Osteoblast (primary cell): ENCODE data around the gene NR1H4. TPM values are rescaled to one million over a fixed set of nuclear protein-coding genes. Genes with fewer than 3 reads are reported as not detected.

ENCODE experiments used
- DNase-seq: peaks from one replicate; pipeline ENCODE4 v3.0.0; 2011; ENCODE audit warnings: low spot score, mixed read lengths; ENCODE audit not compliant: insufficient read length; ENCODE audit errors: missing footprints
- H2AFZ ChIP-seq: 2 replicates; pipeline ENCODE4 v1.6.0; 2011; ENCODE audit warnings: mild to moderate bottlenecking, low read length
- H3K27ac ChIP-seq: 2 replicates; pipeline ENCODE4 v1.5.1; 2011; ENCODE audit warnings: mild to moderate bottlenecking, low read depth, low read length, moderate library complexity
- H3K27me3 ChIP-seq: 2 replicates; pipeline ENCODE4 v1.6.0; 2012; ENCODE audit warnings: mild to moderate bottlenecking, control low read depth, inconsistent platforms, low read length, moderate library complexity; ENCODE audit not compliant: insufficient read depth
- H3K36me3 ChIP-seq: 2 replicates; pipeline ENCODE4 v1.5.1; 2011; ENCODE audit warnings: mild to moderate bottlenecking, low read length, control low read depth, moderate library complexity; ENCODE audit not compliant: insufficient read depth
- H3K4me1 ChIP-seq: 2 replicates; pipeline ENCODE4 v1.5.1; 2011; ENCODE audit warnings: mild to moderate bottlenecking, low read length, control low read depth, moderate library complexity; ENCODE audit not compliant: insufficient read depth
- H3K4me2 ChIP-seq: 2 replicates; pipeline ENCODE4 v1.6.0; 2011; ENCODE audit warnings: mild to moderate bottlenecking, low read length; ENCODE audit not compliant: insufficient read depth
- H3K4me3 ChIP-seq: fragments of 200-600 bp; sonication (generic); 3 replicates; pipeline ENCODE4 v1.5.1; 2012; ENCODE audit warnings: mild to moderate bottlenecking, low read length, inconsistent platforms; ENCODE audit not compliant: insufficient read depth
- H3K79me2 ChIP-seq: 2 replicates; pipeline ENCODE4 v1.6.0; 2012; ENCODE audit warnings: mild to moderate bottlenecking, low read length, control low read depth, inconsistent platforms; ENCODE audit not compliant: insufficient read depth
- H3K9me3 ChIP-seq: 2 replicates; pipeline ENCODE4 v1.5.1; 2011; ENCODE audit warnings: low read depth, low read length, control low read depth
- H4K20me1 ChIP-seq: 2 replicates; pipeline ENCODE4 v1.6.0; 2012; ENCODE audit warnings: mild to moderate bottlenecking, low read length, control low read depth; ENCODE audit not compliant: insufficient read depth
- CTCF ChIP-seq: IDR thresholded peaks from 2 replicates; pipeline ENCODE4 v1.5.1; 2011; ENCODE audit warnings: mild to moderate bottlenecking, low read depth, low read length, moderate library complexity; ENCODE audit errors: extremely low read depth
- total RNA-seq: library from RNA; depleted of rRNA; stranded (reverse); fragments of >200 nt; gene quantifications from 2 replicates; pipeline ENCODE4 v1.2.3, GENCODE V29; 2012

NR1H4 gene
- total RNA-seq, 1 donor = not detected

- H3K27me3 ChIP-seq = no peaks in the 10 kb centered on the region
- no peak overlapping the region for H3K27ac ChIP-seq
- no peaks in the 10 kb centered on the region for H3K79me2 ChIP-seq
- no peaks in the 10 kb centered on the region for H3K9me3 ChIP-seq
- H3K4me1 ChIP-seq = no peaks in the 10 kb centered on the region
- H2AFZ ChIP-seq = no peak overlapping the region
- no peak for DNase-seq
- no peak overlapping the region for H3K4me2 ChIP-seq
- no peak overlapping the region for H3K4me3 ChIP-seq
- H3K36me3 ChIP-seq = no peaks in the 10 kb centered on the region
- TF ChIP-seq CTCF = no peak
- no peaks in the 10 kb centered on the region for H4K20me1 ChIP-seq
Measured at GRCh38 chr12:100464529-100464928, 9.1 kb upstream of the NR1H4 start.

- no peak for TF ChIP-seq CTCF
- no peak overlapping the region for H3K4me3 ChIP-seq
- no peaks in the 10 kb centered on the region for H3K36me3 ChIP-seq
- H3K79me2 ChIP-seq = no peaks in the 10 kb centered on the region
- no peak overlapping the region for H2AFZ ChIP-seq
- no peaks in the 10 kb centered on the region for H4K20me1 ChIP-seq
- no peaks in the 10 kb centered on the region for H3K4me1 ChIP-seq
- no peak for DNase-seq
- no peak overlapping the region for H3K27ac ChIP-seq
- H3K9me3 ChIP-seq = no peaks in the 10 kb centered on the region
- H3K27me3 ChIP-seq = no peaks in the 10 kb centered on the region
- H3K4me2 ChIP-seq = no peak overlapping the region
Measured at GRCh38 chr12:100468126-100468525, 5.5 kb upstream of the NR1H4 start.

- Histone ChIP-seq H3K27ac (no peak overlapping the region), H3K79me2 (no peaks in the 10 kb centered on the region), H3K27me3 (no peaks in the 10 kb centered on the region), H2AFZ (no peak overlapping the region), H3K4me1 (no peaks in the 10 kb centered on the region), H3K36me3 (no peaks in the 10 kb centered on the region), H3K4me2 (no peak overlapping the region), H3K4me3 (no peak overlapping the region), H4K20me1 (no peaks in the 10 kb centered on the region), H3K9me3 (no peaks in the 10 kb centered on the region)
- TF ChIP-seq CTCF = no peak
- DNase-seq = no peak
Measured at GRCh38 chr12:100472325-100472724, 1.3 kb upstream of the NR1H4 start.

GRCh38 chr12:100473050-100473715 is 483 bp upstream of the NR1H4 start:
- Histone ChIP-seq H3K4me1 (no peaks in the 10 kb centered on the region), H4K20me1 (no peaks in the 10 kb centered on the region), H3K27ac (no peak overlapping the region), H3K9me3 (no peaks in the 10 kb centered on the region), H3K4me2 (no peak overlapping the region), H3K4me3 (no peak overlapping the region), H3K79me2 (no peaks in the 10 kb centered on the region), H2AFZ (no peak overlapping the region), H3K36me3 (no peaks in the 10 kb centered on the region), H3K27me3 (no peaks in the 10 kb centered on the region)
- TF ChIP-seq CTCF = no peak
- DNase-seq = no peak
